Measurements from ENCODE around the gene MGLL.

MGLL gene

DNA sequence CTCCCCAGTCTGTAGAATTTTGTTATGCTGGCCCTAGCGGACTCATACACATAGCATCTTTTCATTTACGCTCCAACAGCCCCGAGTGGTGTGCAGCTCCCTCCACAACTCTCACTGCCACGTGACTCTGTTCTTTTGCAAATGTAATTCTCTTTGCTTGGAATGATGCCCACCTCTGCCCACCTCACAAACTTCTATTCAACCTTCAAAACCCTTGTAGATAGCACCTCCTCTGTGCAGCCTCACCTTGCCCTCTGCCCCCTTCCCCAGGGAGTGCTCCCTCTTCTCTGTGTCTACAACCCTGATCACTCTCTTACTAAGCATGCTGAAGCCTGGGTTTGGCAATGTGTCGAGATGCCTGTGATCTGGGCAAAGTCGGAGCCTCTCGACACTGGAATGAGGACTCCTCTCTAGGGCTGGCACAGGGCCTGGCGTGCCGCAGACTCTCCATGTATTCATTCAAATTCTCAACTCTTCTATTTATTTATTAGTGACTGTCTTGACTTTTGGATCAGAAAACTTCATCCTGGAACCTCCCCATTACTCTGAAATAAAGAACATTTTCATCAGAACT, 73.5 kb downstream of the MGLL start:
- no peak overlapping the region for H3K4me2 ChIP-seq (ENCODE audit: low read length)
- TF ChIP-seq, protein P1, sequence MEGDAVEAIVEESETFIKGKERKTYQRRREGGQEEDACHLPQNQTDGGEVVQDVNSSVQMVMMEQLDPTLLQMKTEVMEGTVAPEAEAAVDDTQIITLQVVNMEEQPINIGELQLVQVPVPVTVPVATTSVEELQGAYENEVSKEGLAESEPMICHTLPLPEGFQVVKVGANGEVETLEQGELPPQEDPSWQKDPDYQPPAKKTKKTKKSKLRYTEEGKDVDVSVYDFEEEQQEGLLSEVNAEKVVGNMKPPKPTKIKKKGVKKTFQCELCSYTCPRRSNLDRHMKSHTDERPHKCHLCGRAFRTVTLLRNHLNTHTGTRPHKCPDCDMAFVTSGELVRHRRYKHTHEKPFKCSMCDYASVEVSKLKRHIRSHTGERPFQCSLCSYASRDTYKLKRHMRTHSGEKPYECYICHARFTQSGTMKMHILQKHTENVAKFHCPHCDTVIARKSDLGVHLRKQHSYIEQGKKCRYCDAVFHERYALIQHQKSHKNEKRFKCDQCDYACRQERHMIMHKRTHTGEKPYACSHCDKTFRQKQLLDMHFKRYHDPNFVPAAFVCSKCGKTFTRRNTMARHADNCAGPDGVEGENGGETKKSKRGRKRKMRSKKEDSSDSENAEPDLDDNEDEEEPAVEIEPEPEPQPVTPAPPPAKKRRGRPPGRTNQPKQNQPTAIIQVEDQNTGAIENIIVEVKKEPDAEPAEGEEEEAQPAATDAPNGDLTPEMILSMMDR (IDR thresholded peaks at IDR 0.05; ENCODE audit: low read length) = no peak
- no peak for TF ChIP-seq EZH2 (IDR thresholded peaks at IDR 0.05; ENCODE audit: borderline replicate concordance, low read length)
- H3K9me2 ChIP-seq (ENCODE audit: low read depth, low read length) = no peaks in the 10 kb centered on the region
- no peaks in the 10 kb centered on the region for H3K79me2 ChIP-seq (ENCODE audit: insufficient read depth, low read length)
- H2AFZ ChIP-seq (ENCODE audit: low read length) = no peak overlapping the region
- no peaks in the 10 kb centered on the region for H3K36me3 ChIP-seq (ENCODE audit: insufficient read depth, low read length)
- H3K9ac ChIP-seq (ENCODE audit: low read length) = no peak overlapping the region
- no peaks in the 10 kb centered on the region for H3K9me3 ChIP-seq (ENCODE audit: low read length)
- H3K27ac ChIP-seq (ENCODE audit: low read depth, low read length, poor library complexity, severe bottlenecking) = no peak overlapping the region
- no peak overlapping the region for H3K4me3 ChIP-seq (ENCODE audit: low read depth, low read length, poor library complexity, severe bottlenecking)
- no peaks in the 10 kb centered on the region for H3F3A ChIP-seq (ENCODE audit: insufficient read depth, low read length)
- peaks cover 8% of the 10 kb centered on the region for H3K4me1 ChIP-seq (ENCODE audit: insufficient read depth, low read length, severe bottlenecking)
- H4K20me1 ChIP-seq (ENCODE audit: insufficient read depth, low read length) = no peaks in the 10 kb centered on the region
- H3K27me3 ChIP-seq (ENCODE audit: insufficient read depth, low read length) = no peaks in the 10 kb centered on the region

DNA sequence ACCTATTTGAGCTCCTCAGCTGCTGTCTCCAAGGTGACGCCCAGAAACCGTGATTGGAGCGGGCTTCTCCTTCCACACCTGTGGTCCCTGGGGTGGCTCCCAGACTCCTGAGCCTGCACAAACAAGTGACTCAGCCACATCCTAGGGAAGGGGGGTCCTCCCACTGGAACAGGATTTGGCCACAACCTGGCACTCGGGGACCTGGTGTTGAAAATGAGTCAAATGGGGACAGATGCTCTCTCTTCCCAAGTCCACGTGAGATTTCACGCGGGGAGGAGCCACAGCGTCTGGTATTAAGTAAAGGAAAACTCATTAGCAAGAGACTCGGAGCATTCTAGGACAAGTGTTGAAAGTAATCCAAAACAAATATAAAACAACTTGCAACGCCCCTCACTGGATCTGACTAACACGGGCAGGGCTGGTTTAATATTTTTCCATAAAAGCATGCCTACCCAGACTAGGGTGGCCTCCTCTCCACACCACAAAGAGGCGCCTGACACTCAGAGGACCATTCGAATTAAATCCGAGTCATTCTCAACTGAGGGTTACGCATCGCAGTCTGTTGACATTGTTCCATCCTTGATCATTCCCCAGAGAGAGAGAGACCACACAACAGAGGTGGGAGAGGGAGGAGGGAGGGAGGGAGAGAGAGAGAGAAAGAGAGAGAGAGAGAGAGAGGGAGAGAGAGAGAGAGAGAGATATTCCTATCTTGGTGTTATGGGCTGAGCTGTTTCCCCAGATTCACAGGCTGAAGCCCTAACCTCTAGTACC, 74.4 kb downstream of the MGLL start:
- H3K4me3 ChIP-seq (ENCODE audit: low read depth, low read length, poor library complexity, severe bottlenecking) = no peak overlapping the region
- no peak overlapping the region for H3K9ac ChIP-seq (ENCODE audit: low read length)
- H3K27ac ChIP-seq (ENCODE audit: low read depth, low read length, poor library complexity, severe bottlenecking) = no peak overlapping the region
- no peak overlapping the region for H3K4me2 ChIP-seq (ENCODE audit: low read length)
- no peaks in the 10 kb centered on the region for H3K79me2 ChIP-seq (ENCODE audit: insufficient read depth, low read length)
- no peaks in the 10 kb centered on the region for H3K9me3 ChIP-seq (ENCODE audit: low read length)
- no peaks in the 10 kb centered on the region for H4K20me1 ChIP-seq (ENCODE audit: insufficient read depth, low read length)
- H3K4me1 ChIP-seq (ENCODE audit: insufficient read depth, low read length, severe bottlenecking) = peaks cover 8% of the 10 kb centered on the region
- TF ChIP-seq, protein P1 (IDR thresholded peaks at IDR 0.05; ENCODE audit: low read length) = no peak
- TF ChIP-seq EZH2 (IDR thresholded peaks at IDR 0.05; ENCODE audit: borderline replicate concordance, low read length) = no peak
- H3F3A ChIP-seq (ENCODE audit: insufficient read depth, low read length) = no peaks in the 10 kb centered on the region
- no peaks in the 10 kb centered on the region for H3K36me3 ChIP-seq (ENCODE audit: insufficient read depth, low read length)
- H2AFZ ChIP-seq (ENCODE audit: low read length) = no peak overlapping the region
- no peaks in the 10 kb centered on the region for H3K27me3 ChIP-seq (ENCODE audit: insufficient read depth, low read length)
- no peaks in the 10 kb centered on the region for H3K9me2 ChIP-seq (ENCODE audit: low read depth, low read length)

DNA sequence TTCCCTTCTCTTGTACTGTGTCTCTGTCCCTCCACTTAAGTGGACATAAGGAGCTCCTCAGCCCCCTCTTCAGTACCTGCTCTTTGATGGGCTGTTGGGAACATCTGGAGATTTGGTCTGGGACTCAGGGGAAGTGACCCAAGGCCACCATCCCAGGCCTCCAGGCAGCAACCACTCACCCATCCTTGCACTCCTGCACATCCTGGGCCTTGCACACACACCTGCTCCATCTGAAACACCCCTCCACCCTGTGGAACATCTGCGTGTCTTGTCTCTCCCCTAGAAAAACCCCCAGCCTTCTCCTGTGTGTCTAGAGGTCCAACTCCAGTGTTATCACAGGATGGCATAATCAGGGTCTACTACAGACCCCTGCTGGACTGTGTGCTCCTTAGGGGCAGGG, 75.2 kb downstream of the MGLL start:
- Histone ChIP-seq H3K27me3 (ENCODE audit: insufficient read depth, low read length) (no peaks in the 10 kb centered on the region), H3K27ac (ENCODE audit: low read depth, low read length, poor library complexity, severe bottlenecking) (no peak overlapping the region), H3K9ac (ENCODE audit: low read length) (no peak overlapping the region), H3K36me3 (ENCODE audit: insufficient read depth, low read length) (no peaks in the 10 kb centered on the region), H2AFZ (ENCODE audit: low read length) (no peak overlapping the region), H3K4me3 (ENCODE audit: low read depth, low read length, poor library complexity, severe bottlenecking) (no peak overlapping the region), H3F3A (ENCODE audit: insufficient read depth, low read length) (no peaks in the 10 kb centered on the region), H3K4me1 (ENCODE audit: insufficient read depth, low read length, severe bottlenecking) (peaks cover 8% of the 10 kb centered on the region), H3K4me2 (ENCODE audit: low read length) (no peak overlapping the region), H4K20me1 (ENCODE audit: insufficient read depth, low read length) (no peaks in the 10 kb centered on the region), H3K9me2 (ENCODE audit: low read depth, low read length) (no peaks in the 10 kb centered on the region), H3K79me2 (ENCODE audit: insufficient read depth, low read length) (no peaks in the 10 kb centered on the region), H3K9me3 (ENCODE audit: low read length) (no peaks in the 10 kb centered on the region)
- TF ChIP-seq, protein P1 (IDR thresholded peaks at IDR 0.05; ENCODE audit: low read length) = no peak
- no peak for TF ChIP-seq EZH2 (IDR thresholded peaks at IDR 0.05; ENCODE audit: borderline replicate concordance, low read length)

All from OCI-LY1 (cell line).